K562 (cell line): Measurements from ENCODE around the gene CDC27. TPM values are rescaled to one million over a fixed set of nuclear protein-coding genes. Genes with fewer than 3 reads are reported as not detected.

Experiments
- BRD9 ChIP-seq: fragments of 450-650 bp; IDR thresholded peaks from 2 replicates; pipeline ENCODE4 v1.6.1; 2018; ENCODE audit warnings: low read depth; ENCODE audit not compliant: partially characterized antibody
- FOSL1 ChIP-seq: fragments of 200-800 bp; sonication (Bioruptor generic); conservative IDR thresholded peaks from 2 replicates; pipeline ENCODE4 v1.6.1; 2016; ENCODE audit warnings: missing genetic modification characterization, missing compliant biosample characterization
- RBM17 ChIP-seq: fragments of 200-400 bp; formaldehyde crosslinking; IDR thresholded peaks from 2 replicates; pipeline ENCODE4 v1.6.1; 2017; ENCODE audit warnings: low read depth, mild to moderate bottlenecking, low read length, borderline replicate concordance
- ZBTB7A ChIP-seq: IDR thresholded peaks from 2 replicates; pipeline ENCODE4 v1.6.1; 2011; ENCODE audit warnings: low read depth, mild to moderate bottlenecking, low read length, moderate library complexity, borderline replicate concordance; ENCODE audit not compliant: control insufficient read depth
- ZKSCAN1 ChIP-seq: fragments of 150-350 bp; IDR thresholded peaks from 2 replicates; pipeline ENCODE4 v1.6.1; 2016; ENCODE audit warnings: low read depth, low read length
- ZNF224 ChIP-seq: sonication (generic); formaldehyde crosslinking; IDR thresholded peaks from 2 replicates; pipeline ENCODE4 v1.8.0; 2022; ENCODE audit warnings: mild to moderate bottlenecking, missing genetic modification reagents
- ZNF511 ChIP-seq: sonication (generic); formaldehyde crosslinking; IDR thresholded peaks from 2 replicates; pipeline ENCODE4 v1.8.0; 2022; ENCODE audit warnings: mild to moderate bottlenecking, missing genetic modification reagents
- ZNF644 ChIP-seq: fragments of 200-800 bp; sonication (Bioruptor generic); IDR thresholded peaks from 2 replicates; pipeline ENCODE4 v1.6.1; 2016; ENCODE audit warnings: low read depth, missing genetic modification characterization, missing compliant biosample characterization
- polyA plus RNA-seq, 8 experiments: library from polyadenylated mRNA; depleted of rRNA in 4 of 8; stranded (reverse) in 5 of 8; unstranded in 3 of 8; fragments of >200 nt; fragmentation: Nextera tagmentation in 2 of 8; fragmentation: Illumina TruSeq in 1 of 8; extraction: Ambion mirVana in 2 of 8; extraction: Trizol in 1 of 8; gene quantifications; 2 replicates each; pipeline versions ENCODE4 v1.2.1 to v1.2.3, GENCODE V29; 2011 to 2014; ENCODE audit warnings: inconsistent platforms in 1 of 8, missing spikeins in 1 of 8
- total RNA-seq, 7 experiments: library from RNA; depleted of rRNA in 6 of 7; stranded (reverse); fragments of >200 nt in 6 of 7; fragmentation: Illumina TruSeq in 2 of 7; extraction: Trizol in 2 of 7; gene quantifications; 2 replicates each; pipeline versions ENCODE4 v1.2.1 to v1.2.3, GENCODE V29; 2011 to 2021; ENCODE audit warnings: low replicate concordance in 1 of 7
- TF ChIP-seq, protein P1 (sequence below): sonication (generic); formaldehyde crosslinking; IDR thresholded peaks from 2 replicates; pipeline ENCODE4 v1.8.0; 2023; ENCODE audit warnings: mild to moderate bottlenecking, missing genetic modification reagents
- TF ChIP-seq, protein P2 (sequence below), 2 experiments: fragments of 450-650 bp; IDR thresholded peaks; 2 replicates each; pipeline ENCODE4 v1.6.1; 2016
- TF ChIP-seq, protein P3 (sequence below): fragments of 200-800 bp; sonication (Bioruptor generic); IDR thresholded peaks from 2 replicates; pipeline ENCODE4 v1.6.1; 2016; ENCODE audit warnings: missing genetic modification characterization, missing compliant biosample characterization
- TF ChIP-seq, protein P4 (sequence below): fragments of 450-650 bp; formaldehyde crosslinking; conservative IDR thresholded peaks from 2 replicates; pipeline ENCODE4 v1.4.0; 2022; ENCODE audit warnings: mild to moderate bottlenecking, missing genetic modification characterization
- TF ChIP-seq, protein P5 (sequence below): fragments of 250-450 bp; sonication (Bioruptor Pico); IDR thresholded peaks from 2 replicates; pipeline ENCODE4 v1.8.0; 2021; ENCODE audit warnings: mild to moderate bottlenecking, moderate library complexity

The CDC27 gene
- total and polyA plus RNA-seq, 9 of the 15 experiments (the other 6 are each of a cell fraction or from before 2014, with no cell fraction given) = 28.6 to 155 (median 94.1) TPM

GRCh38 chr17:47189732-47190237 is 690 bp upstream of the CDC27 start (continued):
- TF ChIP-seq, protein P1, sequence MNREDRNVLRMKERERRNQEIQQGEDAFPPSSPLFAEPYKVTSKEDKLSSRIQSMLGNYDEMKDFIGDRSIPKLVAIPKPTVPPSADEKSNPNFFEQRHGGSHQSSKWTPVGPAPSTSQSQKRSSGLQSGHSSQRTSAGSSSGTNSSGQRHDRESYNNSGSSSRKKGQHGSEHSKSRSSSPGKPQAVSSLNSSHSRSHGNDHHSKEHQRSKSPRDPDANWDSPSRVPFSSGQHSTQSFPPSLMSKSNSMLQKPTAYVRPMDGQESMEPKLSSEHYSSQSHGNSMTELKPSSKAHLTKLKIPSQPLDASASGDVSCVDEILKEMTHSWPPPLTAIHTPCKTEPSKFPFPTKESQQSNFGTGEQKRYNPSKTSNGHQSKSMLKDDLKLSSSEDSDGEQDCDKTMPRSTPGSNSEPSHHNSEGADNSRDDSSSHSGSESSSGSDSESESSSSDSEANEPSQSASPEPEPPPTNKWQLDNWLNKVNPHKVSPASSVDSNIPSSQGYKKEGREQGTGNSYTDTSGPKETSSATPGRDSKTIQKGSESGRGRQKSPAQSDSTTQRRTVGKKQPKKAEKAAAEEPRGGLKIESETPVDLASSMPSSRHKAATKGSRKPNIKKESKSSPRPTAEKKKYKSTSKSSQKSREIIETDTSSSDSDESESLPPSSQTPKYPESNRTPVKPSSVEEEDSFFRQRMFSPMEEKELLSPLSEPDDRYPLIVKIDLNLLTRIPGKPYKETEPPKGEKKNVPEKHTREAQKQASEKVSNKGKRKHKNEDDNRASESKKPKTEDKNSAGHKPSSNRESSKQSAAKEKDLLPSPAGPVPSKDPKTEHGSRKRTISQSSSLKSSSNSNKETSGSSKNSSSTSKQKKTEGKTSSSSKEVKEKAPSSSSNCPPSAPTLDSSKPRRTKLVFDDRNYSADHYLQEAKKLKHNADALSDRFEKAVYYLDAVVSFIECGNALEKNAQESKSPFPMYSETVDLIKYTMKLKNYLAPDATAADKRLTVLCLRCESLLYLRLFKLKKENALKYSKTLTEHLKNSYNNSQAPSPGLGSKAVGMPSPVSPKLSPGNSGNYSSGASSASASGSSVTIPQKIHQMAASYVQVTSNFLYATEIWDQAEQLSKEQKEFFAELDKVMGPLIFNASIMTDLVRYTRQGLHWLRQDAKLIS (CRISPR knock-in tag) = no peak
- TF ChIP-seq FOSL1 (tag) = peak; percentile 12; the same call in 1 of the 2 replicates
- TF ChIP-seq ZNF224 (CRISPR knock-in tag) = no peak
- no peak for TF ChIP-seq ZBTB7A
- no peak for TF ChIP-seq ZNF644 (tag)
- TF ChIP-seq RBM17 = no peak
- TF ChIP-seq, protein P2, sequence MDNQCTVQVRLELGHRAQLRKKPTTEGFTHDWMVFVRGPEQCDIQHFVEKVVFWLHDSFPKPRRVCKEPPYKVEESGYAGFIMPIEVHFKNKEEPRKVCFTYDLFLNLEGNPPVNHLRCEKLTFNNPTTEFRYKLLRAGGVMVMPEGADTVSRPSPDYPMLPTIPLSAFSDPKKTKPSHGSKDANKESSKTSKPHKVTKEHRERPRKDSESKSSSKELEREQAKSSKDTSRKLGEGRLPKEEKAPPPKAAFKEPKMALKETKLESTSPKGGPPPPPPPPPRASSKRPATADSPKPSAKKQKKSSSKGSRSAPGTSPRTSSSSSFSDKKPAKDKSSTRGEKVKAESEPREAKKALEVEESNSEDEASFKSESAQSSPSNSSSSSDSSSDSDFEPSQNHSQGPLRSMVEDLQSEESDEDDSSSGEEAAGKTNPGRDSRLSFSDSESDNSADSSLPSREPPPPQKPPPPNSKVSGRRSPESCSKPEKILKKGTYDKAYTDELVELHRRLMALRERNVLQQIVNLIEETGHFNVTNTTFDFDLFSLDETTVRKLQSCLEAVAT (IDR thresholded peaks at IDR 0.05) = peak; percentile 32 to 63; a peak in 2 of 4 replicates
- TF ChIP-seq ZKSCAN1 = no peak
- TF ChIP-seq, protein P3, sequence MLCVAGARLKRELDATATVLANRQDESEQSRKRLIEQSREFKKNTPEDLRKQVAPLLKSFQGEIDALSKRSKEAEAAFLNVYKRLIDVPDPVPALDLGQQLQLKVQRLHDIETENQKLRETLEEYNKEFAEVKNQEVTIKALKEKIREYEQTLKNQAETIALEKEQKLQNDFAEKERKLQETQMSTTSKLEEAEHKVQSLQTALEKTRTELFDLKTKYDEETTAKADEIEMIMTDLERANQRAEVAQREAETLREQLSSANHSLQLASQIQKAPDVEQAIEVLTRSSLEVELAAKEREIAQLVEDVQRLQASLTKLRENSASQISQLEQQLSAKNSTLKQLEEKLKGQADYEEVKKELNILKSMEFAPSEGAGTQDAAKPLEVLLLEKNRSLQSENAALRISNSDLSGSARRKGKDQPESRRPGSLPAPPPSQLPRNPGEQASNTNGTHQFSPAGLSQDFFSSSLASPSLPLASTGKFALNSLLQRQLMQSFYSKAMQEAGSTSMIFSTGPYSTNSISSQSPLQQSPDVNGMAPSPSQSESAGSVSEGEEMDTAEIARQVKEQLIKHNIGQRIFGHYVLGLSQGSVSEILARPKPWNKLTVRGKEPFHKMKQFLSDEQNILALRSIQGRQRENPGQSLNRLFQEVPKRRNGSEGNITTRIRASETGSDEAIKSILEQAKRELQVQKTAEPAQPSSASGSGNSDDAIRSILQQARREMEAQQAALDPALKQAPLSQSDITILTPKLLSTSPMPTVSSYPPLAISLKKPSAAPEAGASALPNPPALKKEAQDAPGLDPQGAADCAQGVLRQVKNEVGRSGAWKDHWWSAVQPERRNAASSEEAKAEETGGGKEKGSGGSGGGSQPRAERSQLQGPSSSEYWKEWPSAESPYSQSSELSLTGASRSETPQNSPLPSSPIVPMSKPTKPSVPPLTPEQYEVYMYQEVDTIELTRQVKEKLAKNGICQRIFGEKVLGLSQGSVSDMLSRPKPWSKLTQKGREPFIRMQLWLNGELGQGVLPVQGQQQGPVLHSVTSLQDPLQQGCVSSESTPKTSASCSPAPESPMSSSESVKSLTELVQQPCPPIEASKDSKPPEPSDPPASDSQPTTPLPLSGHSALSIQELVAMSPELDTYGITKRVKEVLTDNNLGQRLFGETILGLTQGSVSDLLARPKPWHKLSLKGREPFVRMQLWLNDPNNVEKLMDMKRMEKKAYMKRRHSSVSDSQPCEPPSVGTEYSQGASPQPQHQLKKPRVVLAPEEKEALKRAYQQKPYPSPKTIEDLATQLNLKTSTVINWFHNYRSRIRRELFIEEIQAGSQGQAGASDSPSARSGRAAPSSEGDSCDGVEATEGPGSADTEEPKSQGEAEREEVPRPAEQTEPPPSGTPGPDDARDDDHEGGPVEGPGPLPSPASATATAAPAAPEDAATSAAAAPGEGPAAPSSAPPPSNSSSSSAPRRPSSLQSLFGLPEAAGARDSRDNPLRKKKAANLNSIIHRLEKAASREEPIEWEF = peak; percentile 58; the same call in 1 of the 2 replicates
- TF ChIP-seq, protein P4, sequence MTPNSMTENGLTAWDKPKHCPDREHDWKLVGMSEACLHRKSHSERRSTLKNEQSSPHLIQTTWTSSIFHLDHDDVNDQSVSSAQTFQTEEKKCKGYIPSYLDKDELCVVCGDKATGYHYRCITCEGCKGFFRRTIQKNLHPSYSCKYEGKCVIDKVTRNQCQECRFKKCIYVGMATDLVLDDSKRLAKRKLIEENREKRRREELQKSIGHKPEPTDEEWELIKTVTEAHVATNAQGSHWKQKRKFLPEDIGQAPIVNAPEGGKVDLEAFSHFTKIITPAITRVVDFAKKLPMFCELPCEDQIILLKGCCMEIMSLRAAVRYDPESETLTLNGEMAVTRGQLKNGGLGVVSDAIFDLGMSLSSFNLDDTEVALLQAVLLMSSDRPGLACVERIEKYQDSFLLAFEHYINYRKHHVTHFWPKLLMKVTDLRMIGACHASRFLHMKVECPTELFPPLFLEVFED = no peak
- peak; percentile 58 for TF ChIP-seq BRD9
- TF ChIP-seq, protein P5, sequence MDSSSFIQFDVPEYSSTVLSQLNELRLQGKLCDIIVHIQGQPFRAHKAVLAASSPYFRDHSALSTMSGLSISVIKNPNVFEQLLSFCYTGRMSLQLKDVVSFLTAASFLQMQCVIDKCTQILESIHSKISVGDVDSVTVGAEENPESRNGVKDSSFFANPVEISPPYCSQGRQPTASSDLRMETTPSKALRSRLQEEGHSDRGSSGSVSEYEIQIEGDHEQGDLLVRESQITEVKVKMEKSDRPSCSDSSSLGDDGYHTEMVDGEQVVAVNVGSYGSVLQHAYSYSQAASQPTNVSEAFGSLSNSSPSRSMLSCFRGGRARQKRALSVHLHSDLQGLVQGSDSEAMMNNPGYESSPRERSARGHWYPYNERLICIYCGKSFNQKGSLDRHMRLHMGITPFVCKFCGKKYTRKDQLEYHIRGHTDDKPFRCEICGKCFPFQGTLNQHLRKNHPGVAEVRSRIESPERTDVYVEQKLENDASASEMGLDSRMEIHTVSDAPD (CRISPR knock-in tag) = no peak
- no peak for TF ChIP-seq ZNF511 (CRISPR knock-in tag)
